K562 (cell line): Measurements from ENCODE around the gene RGR. TPM values are rescaled to one million over a fixed set of nuclear protein-coding genes. Genes with fewer than 3 reads are reported as not detected.

Experiments used
- ATAC-seq: fragments of 200-7000 bp; cut with Tn5 transposase; 3 replicates; pipeline ENCODE4 v1.9.1; 2020; ENCODE audit warnings: moderate library complexity
- BruUV-seq: library from RNA; stranded (reverse); fragments of 400-500 nt; replicated peaks from 2 replicates; lab custom pipeline; 2021; lab: Mats Ljungman, UMichigan
- CTCF ChIA-PET: fragments of 300-600 bp; formaldehyde crosslinking; extraction: SDS; loops from one replicate; lab custom pipeline; 2021; ENCODE audit warnings: low intra/inter-chr PET ratio; lab: Yijun Ruan, JAX
- POLR2A ChIA-PET: fragments of 300-600, 350-650 bp; sonication (Branson Sonifier 250); formaldehyde crosslinking; extraction: SDS; loops from one replicate; lab custom pipeline; 2021; ENCODE audit warnings: antibody characterized with exemption, inconsistent platforms; lab: Yijun Ruan, JAX
- DNase-seq, 4 experiments: peaks; one replicate each; pipeline versions ENCODE4 v3.0.0 to v3.0.0-alpha.2; 2011 to 2018; ENCODE audit warnings: low spot score in 3 of 4, mixed read lengths in 3 of 4; ENCODE audit errors: extremely low read depth in 1 of 4
- FAIRE-seq: peaks from 2 replicates; lab custom pipeline; 2011; peaks lifted over from hg19 to GRCh38; lab: Jason Lieb, UNC
- H2AFZ ChIP-seq: 2 replicates; pipeline ENCODE4 v1.6.0; 2011; ENCODE audit warnings: low read depth, low read length, control low read depth, inconsistent platforms
- H3K27ac ChIP-seq: fragments of 200-600 bp; 3 replicates; pipeline ENCODE4 v1.8.0; 2011; ENCODE audit warnings: low read depth, mild to moderate bottlenecking, control low read depth, inconsistent platforms, low read length, moderate library complexity, mixed read lengths; ENCODE audit errors: extremely low read depth
- H3K27me3 ChIP-seq, 2 experiments: fragments of 300-600 bp in 1 of 2; 2 replicates in 1 of 2; 3 replicates in 1 of 2; pipeline versions ENCODE4 v1.6.0 to v1.8.0; 2011; ENCODE audit warnings: inconsistent platforms in 2 of 2, low read length in 2 of 2, mild to moderate bottlenecking in 1 of 2, mixed read lengths in 1 of 2, moderate library complexity in 1 of 2; ENCODE audit not compliant: control insufficient read depth in 2 of 2, insufficient read depth in 2 of 2
- H3K36me3 ChIP-seq: fragments of 300-600 bp; 3 replicates; pipeline ENCODE4 v1.8.0; 2011; ENCODE audit warnings: mild to moderate bottlenecking, low read length, inconsistent platforms; ENCODE audit not compliant: control insufficient read depth, insufficient read depth
- H3K4me1 ChIP-seq, 2 experiments: fragments of 200-600 bp in 1 of 2; replicated peaks in 1 of 2; 2 replicates in 1 of 2; 3 replicates in 1 of 2; pipeline versions ENCODE4 v1.5.1 to v1.8.0; 2011; ENCODE audit warnings: inconsistent platforms in 2 of 2, low read length in 2 of 2, mild to moderate bottlenecking in 1 of 2, mixed read lengths in 1 of 2, moderate library complexity in 1 of 2; ENCODE audit not compliant: control insufficient read depth in 2 of 2, insufficient read depth in 2 of 2
- H3K4me2 ChIP-seq: 2 replicates; pipeline ENCODE4 v1.6.1; 2011; ENCODE audit warnings: low read length, control low read depth, inconsistent platforms, mixed read lengths; ENCODE audit not compliant: insufficient read depth
- H3K4me3 ChIP-seq: fragments of 200-600 bp; sonication (generic), shearing (Covaris generic); 2 replicates; pipeline ENCODE4 v1.5.1; 2016; ENCODE audit warnings: control low read depth, inconsistent platforms
- H3K79me2 ChIP-seq: fragments of 200-600 bp; 3 replicates; pipeline ENCODE4 v1.8.0; 2011; ENCODE audit warnings: low read length, inconsistent platforms; ENCODE audit not compliant: control insufficient read depth, insufficient read depth
- H3K9ac ChIP-seq, 2 experiments: 2 replicates each; pipeline versions ENCODE4 v1.6.0 to v1.6.1; 2011; ENCODE audit warnings: low read depth in 2 of 2, low read length in 2 of 2, control low read depth in 1 of 2, inconsistent platforms in 1 of 2, mild to moderate bottlenecking in 1 of 2, mixed read lengths in 1 of 2; ENCODE audit not compliant: insufficient read depth in 1 of 2
- H3K9me1 ChIP-seq: one replicate; pipeline ENCODE4 v1.6.0; 2011; ENCODE audit warnings: inconsistent platforms, mild to moderate bottlenecking, low read length, moderate library complexity; ENCODE audit not compliant: control insufficient read depth, insufficient read depth
- H3K9me3 ChIP-seq: replicated peaks from 2 replicates; pipeline ENCODE4 v1.5.1; 2011; ENCODE audit warnings: low read depth, low read length, inconsistent platforms; ENCODE audit not compliant: control insufficient read depth, insufficient read depth
- H4K20me1 ChIP-seq: replicated peaks from 2 replicates; pipeline ENCODE4 v1.6.1; 2011; ENCODE audit warnings: low read length, inconsistent platforms, mixed read lengths; ENCODE audit not compliant: control insufficient read depth, insufficient read depth
- ESRRB ChIP-seq: fragments of 250-450 bp; sonication (Bioruptor Pico); IDR thresholded peaks from 2 replicates; pipeline ENCODE4 v1.5.0; 2020; ENCODE audit warnings: mild to moderate bottlenecking, moderate library complexity, borderline replicate concordance
- HLTF ChIP-seq: fragments of 450-650 bp; IDR thresholded peaks from 2 replicates; pipeline ENCODE4 v1.6.1; 2016
- NR3C1 ChIP-seq: sonication (generic); formaldehyde crosslinking; IDR thresholded peaks from 2 replicates; pipeline ENCODE4 v1.8.1; 2022; ENCODE audit warnings: missing genetic modification reagents
- NR4A1 ChIP-seq, 2 experiments: fragments of 250-450 bp in 1 of 2; fragments of 450-650 bp in 1 of 2; sonication (Bioruptor Pico) in 1 of 2; IDR thresholded peaks; 2 replicates each; pipeline versions ENCODE4 v1.4.0 to v1.6.1; 2016 to 2020; ENCODE audit warnings: mild to moderate bottlenecking in 2 of 2, missing compliant biosample characterization in 1 of 2, missing genetic modification characterization in 1 of 2, moderate library complexity in 1 of 2
- TAL1 ChIP-seq: fragments of 450-650 bp; IDR thresholded peaks from 2 replicates; pipeline ENCODE4 v1.6.1; 2016; ENCODE audit warnings: mild to moderate bottlenecking
- ZBED1 ChIP-seq: IDR thresholded peaks from 2 replicates; pipeline ENCODE4 v1.6.1; 2014
- ZNF436 ChIP-seq: fragments of 250-450, 450-650 bp; sonication (Bioruptor Pico); formaldehyde crosslinking; IDR thresholded peaks from 2 replicates; pipeline ENCODE4 v1.7.0; 2020; ENCODE audit warnings: mild to moderate bottlenecking
- WGBS: fragments of 100-300 bp; shearing (Covaris generic); methylation state at CpG from one replicate; pipeline ENCODE4 v1.1.6; 2016; ENCODE audit warnings: low coverage, mixed read lengths; ENCODE audit not compliant: insufficient coverage; ENCODE audit errors: missing lambda C conversion rate; 5-methylcytosine and 5-hydroxymethylcytosine counted together
- in situ Hi-C: fragments of 300-500 bp; cut with MboI; formaldehyde crosslinking; loops from 4 replicates; pipeline ENCODE4 v1.15.0; 2018; ENCODE audit warnings: inconsistent platforms, mixed read lengths
- intact Hi-C: fragments of 100-400 bp; cut with micrococcal nuclease; formaldehyde crosslinking; loops from 2 replicates; pipeline ENCODE4 v1.14.2; 2022
- polyA plus RNA-seq, 8 experiments: library from polyadenylated mRNA; depleted of rRNA in 4 of 8; stranded (reverse) in 5 of 8; unstranded in 3 of 8; fragments of >200 nt; fragmentation: Nextera tagmentation in 2 of 8; fragmentation: Illumina TruSeq in 1 of 8; extraction: Ambion mirVana in 2 of 8; extraction: Trizol in 1 of 8; gene quantifications; 2 replicates each; pipeline versions ENCODE4 v1.2.1 to v1.2.3, GENCODE V29; 2011 to 2014; ENCODE audit warnings: inconsistent platforms in 1 of 8, missing spikeins in 1 of 8
- total RNA-seq, 7 experiments: library from RNA; depleted of rRNA in 6 of 7; stranded (reverse); fragments of >200 nt in 6 of 7; fragmentation: Illumina TruSeq in 2 of 7; extraction: Trizol in 2 of 7; gene quantifications; 2 replicates each; pipeline versions ENCODE4 v1.2.1 to v1.2.3, GENCODE V29; 2011 to 2021; ENCODE audit warnings: low replicate concordance in 1 of 7
- TF ChIP-seq, protein P1 (sequence below): sonication (generic); formaldehyde crosslinking; IDR thresholded peaks from 2 replicates; pipeline ENCODE4 v1.9.0; 2022; ENCODE audit warnings: mild to moderate bottlenecking, missing genetic modification reagents
- TF ChIP-seq, protein P2 (sequence below), 2 experiments: fragments of 450-650 bp; IDR thresholded peaks; 2 replicates each; pipeline ENCODE4 v1.6.1; 2018; ENCODE audit warnings: mild to moderate bottlenecking in 2 of 2, low read depth in 1 of 2; ENCODE audit not compliant: partially characterized antibody in 2 of 2
- TF ChIP-seq, protein P3 (sequence below): fragments of 250-450 bp; sonication (Bioruptor Pico); IDR thresholded peaks from 2 replicates; pipeline ENCODE4 v1.4.0; 2020; ENCODE audit warnings: mild to moderate bottlenecking, moderate library complexity

RGR gene
- total and polyA plus RNA-seq, 9 of the 15 experiments (the other 6 are each of a cell fraction or from before 2014, with no cell fraction given), result not detected

DNA sequence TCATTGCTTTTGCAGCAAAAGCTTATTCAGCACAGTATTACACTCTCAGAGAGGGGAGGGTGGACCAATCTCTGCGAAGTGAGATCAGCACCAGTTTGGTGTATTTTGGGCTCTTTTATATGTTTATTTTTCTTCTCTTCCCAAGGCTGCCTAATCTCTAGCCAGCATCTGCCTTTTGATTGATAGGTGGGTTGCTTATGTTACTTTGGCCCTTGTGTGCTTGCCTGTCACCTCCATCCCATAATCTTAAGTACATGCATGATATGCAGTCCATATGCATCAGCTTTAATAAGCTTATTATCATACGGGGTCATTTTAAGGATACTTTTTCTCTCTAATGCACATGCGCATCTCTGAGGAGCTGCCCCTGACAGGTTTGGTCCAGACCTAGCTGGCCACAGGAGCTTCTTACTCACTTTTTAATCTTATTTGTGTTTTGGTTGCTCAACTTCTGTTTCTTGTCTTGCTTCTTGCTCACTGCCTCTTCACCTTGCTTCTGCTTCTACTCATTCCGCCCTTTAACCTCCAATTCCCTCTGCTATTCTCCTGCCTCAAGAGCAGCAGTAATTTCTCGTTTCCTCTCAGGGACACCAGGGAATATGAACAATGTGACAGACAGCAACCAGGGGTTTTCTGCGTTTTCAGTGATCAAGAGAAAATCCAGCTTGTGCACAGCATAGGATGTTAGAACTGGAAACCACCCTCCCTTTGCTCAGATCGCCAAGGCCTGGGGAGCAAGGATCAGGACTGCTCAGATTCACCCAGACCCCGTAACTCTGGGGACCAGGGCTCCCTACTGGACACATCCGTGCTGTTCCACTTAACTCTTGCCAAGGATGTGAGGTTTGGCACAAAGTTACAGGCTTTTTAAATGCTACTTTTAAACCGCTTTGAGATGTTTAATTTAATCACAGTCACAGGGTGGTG lies 10.0 kb downstream of the RGR start (continued):
- TF ChIP-seq ESRRB (CRISPR knock-in tag) (no peak), TAL1 (0 out of 2 replicates have a peak, but pooled peaks have one; percentile 15)
- TF ChIP-seq, all 486 proteins: peak for 15

DNA sequence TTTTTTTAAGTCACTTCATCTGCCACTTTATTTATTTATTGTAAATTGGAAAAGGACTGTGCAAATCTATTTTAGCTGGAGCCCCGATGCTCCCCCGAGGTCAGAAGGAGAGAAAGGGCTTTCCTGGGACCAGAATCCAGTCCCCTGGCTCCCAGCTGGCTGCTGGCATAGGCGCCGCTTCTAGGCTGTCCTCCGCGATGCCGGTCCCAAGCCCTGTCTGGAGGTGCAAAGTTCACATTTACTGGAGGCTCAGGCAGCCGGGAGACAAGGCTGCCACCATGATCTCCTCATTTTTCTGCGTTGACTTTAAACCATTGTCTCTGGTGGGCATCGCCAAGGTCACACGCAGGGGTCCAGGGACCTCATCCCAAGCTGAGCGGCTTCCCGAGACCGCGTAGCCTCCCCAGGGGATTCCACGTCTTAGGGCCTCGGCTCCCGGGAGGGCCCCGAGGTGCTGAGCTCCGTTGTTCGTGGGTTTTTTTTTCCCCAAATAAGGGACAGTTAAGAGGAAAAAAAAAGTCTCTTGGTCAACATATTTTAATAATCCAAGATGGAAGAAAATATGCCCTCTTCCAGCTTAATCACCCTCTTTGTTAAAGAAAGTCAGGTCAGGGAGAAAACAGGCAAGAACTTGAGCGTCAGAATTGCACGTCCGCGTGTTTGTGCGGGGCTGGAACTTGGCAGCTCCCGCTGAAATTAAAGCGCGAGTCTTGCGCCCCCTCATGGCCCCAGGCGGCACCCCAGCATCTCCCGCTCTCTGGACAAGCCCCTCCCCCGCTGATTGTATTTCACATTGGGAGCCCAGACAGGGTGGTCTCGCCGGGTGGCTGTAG lies 11.9 kb downstream of the RGR start:
- intact Hi-C loops, result loop anchor here (5.0 kb wide), 1 partner anchor 124 kb away; no protein-coding TSS in a partner anchor
- Histone ChIP-seq H3K79me2 (no peaks in the 10 kb centered on the region), H3K27ac (no peak overlapping the region), H3K9me1 (no peaks in the 10 kb centered on the region), H4K20me1 (no peaks in the 10 kb centered on the region), H3K27me3 (peaks cover 5 to 32% of the 10 kb centered on the region in 2 experiments; a peak in 2 of 5 replicates), H3K4me2 (peak overlapping the region; percentile 22; the same call in 1 of the 2 replicates), H3K9me3 (no peaks in the 10 kb centered on the region), H3K4me3 (no peak overlapping the region), H3K4me1 (peaks cover 4 to 15% of the 10 kb centered on the region in 2 experiments; a peak in 2 of 5 replicates), H3K9ac (peak overlapping the region in 1 of 2 experiments; percentile 87; a peak in 2 of 4 replicates), H2AFZ (peak overlapping the region; percentile 75), H3K36me3 (no peaks in the 10 kb centered on the region)
- DNase-seq (peak; percentile 79 to 87 (median 85)), ATAC-seq (peak; percentile 95), FAIRE-seq (peak; percentile 82)
- BruUV-seq, result no TSS peak
- ChIA-PET POLR2A (interaction anchor here (0.6 to 1.0 kb wide), 3 partner anchors 14 to 290 kb away, joined by 3 read pairs; no protein-coding TSS in a partner anchor), CTCF (interaction anchor here (0.6 to 0.7 kb wide), 3 partner anchors 131 to 175 kb away, joined by 3 read pairs; no protein-coding TSS in a partner anchor)
- whole genome bisulfite sequencing, result 21% methylated on average over 35 of the region's 35 CpGs
- in situ Hi-C loops, result no loop called here
- TF ChIP-seq NR4A1 (CRISPR knock-in tag; IDR thresholded peaks at IDR 0.05) (no peak), NR4A1 (tag; IDR thresholded peaks at IDR 0.05) (peak; percentile 87), ZBED1 (no peak), ZNF436 (CRISPR knock-in tag) (no peak), HLTF (no peak), NR3C1 (CRISPR knock-in tag) (peak; percentile 87; the same call in 1 of the 2 replicates)
- TF ChIP-seq, protein P1, sequence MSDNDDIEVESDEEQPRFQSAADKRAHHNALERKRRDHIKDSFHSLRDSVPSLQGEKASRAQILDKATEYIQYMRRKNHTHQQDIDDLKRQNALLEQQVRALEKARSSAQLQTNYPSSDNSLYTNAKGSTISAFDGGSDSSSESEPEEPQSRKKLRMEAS, result peak; percentile 97
- TF ChIP-seq, protein P2, sequence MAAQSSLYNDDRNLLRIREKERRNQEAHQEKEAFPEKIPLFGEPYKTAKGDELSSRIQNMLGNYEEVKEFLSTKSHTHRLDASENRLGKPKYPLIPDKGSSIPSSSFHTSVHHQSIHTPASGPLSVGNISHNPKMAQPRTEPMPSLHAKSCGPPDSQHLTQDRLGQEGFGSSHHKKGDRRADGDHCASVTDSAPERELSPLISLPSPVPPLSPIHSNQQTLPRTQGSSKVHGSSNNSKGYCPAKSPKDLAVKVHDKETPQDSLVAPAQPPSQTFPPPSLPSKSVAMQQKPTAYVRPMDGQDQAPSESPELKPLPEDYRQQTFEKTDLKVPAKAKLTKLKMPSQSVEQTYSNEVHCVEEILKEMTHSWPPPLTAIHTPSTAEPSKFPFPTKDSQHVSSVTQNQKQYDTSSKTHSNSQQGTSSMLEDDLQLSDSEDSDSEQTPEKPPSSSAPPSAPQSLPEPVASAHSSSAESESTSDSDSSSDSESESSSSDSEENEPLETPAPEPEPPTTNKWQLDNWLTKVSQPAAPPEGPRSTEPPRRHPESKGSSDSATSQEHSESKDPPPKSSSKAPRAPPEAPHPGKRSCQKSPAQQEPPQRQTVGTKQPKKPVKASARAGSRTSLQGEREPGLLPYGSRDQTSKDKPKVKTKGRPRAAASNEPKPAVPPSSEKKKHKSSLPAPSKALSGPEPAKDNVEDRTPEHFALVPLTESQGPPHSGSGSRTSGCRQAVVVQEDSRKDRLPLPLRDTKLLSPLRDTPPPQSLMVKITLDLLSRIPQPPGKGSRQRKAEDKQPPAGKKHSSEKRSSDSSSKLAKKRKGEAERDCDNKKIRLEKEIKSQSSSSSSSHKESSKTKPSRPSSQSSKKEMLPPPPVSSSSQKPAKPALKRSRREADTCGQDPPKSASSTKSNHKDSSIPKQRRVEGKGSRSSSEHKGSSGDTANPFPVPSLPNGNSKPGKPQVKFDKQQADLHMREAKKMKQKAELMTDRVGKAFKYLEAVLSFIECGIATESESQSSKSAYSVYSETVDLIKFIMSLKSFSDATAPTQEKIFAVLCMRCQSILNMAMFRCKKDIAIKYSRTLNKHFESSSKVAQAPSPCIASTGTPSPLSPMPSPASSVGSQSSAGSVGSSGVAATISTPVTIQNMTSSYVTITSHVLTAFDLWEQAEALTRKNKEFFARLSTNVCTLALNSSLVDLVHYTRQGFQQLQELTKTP (IDR thresholded peaks at IDR 0.05; ENCODE audit: low read depth in 1 of 2, partially characterized antibody in 2 of 2), result peak in 1 of 2 experiments; percentile 21
- TF ChIP-seq, protein P3, sequence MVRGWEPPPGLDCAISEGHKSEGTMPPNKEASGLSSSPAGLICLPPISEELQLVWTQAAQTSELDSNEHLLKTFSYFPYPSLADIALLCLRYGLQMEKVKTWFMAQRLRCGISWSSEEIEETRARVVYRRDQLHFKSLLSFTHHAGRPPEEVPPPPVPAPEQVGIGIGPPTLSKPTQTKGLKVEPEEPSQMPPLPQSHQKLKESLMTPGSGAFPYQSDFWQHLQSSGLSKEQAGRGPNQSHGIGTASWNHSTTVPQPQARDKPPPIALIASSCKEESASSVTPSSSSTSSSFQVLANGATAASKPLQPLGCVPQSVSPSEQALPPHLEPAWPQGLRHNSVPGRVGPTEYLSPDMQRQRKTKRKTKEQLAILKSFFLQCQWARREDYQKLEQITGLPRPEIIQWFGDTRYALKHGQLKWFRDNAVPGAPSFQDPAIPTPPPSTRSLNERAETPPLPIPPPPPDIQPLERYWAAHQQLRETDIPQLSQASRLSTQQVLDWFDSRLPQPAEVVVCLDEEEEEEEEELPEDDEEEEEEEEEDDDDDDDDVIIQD (CRISPR knock-in tag), result no peak
